ENCODE data around the gene THSD4.

The THSD4 gene

GRCh38 chr15:71114887-71115566 lies at the start of gene THSD4:
Gene THSD4, plus strand, starts transcription at chr15:71115471.
- DNase-seq, result peak; percentile 38

- DNase-seq, result no peak
Measured at GRCh38 chr15:71066983-71067382, 48.3 kb upstream of the THSD4 start.

- no peak for DNase-seq
Measured at GRCh38 chr15:71069693-71070092, 45.6 kb upstream of the THSD4 start.

GRCh38 chr15:71071529-71071928 lies 43.7 kb upstream of the THSD4 start:
- no peak for DNase-seq

GRCh38 chr15:71072423-71072822 lies 42.8 kb upstream of the THSD4 start:
- DNase-seq, result no peak

GRCh38 chr15:71078506-71079207 lies 36.6 kb upstream of the THSD4 start:
- DNase-seq, result no peak

GRCh38 chr15:71079208-71080044 lies 35.8 kb upstream of the THSD4 start:
- no peak for DNase-seq

- DNase-seq, result no peak
Measured at GRCh38 chr15:71080166-71080565, 35.1 kb upstream of the THSD4 start.

GRCh38 chr15:71080705-71081104 lies 34.6 kb upstream of the THSD4 start:
- DNase-seq, result peak; percentile 26

- no peak for DNase-seq
Measured at GRCh38 chr15:71082803-71083202, 32.5 kb upstream of the THSD4 start.

- no peak for DNase-seq
Measured at GRCh38 chr15:71083349-71083748, 31.9 kb upstream of the THSD4 start.

GRCh38 chr15:71084264-71084663 lies 31.0 kb upstream of the THSD4 start:
- DNase-seq, result no peak

GRCh38 chr15:71085809-71086208 lies 29.5 kb upstream of the THSD4 start:
- DNase-seq, result no peak

GRCh38 chr15:71088155-71088554 lies 27.1 kb upstream of the THSD4 start:
- DNase-seq, result no peak

- DNase-seq, result no peak
Measured at GRCh38 chr15:71088683-71089082, 26.6 kb upstream of the THSD4 start.

- no peak for DNase-seq
Measured at GRCh38 chr15:71089801-71090200, 25.5 kb upstream of the THSD4 start.

GRCh38 chr15:71091601-71092000 lies 23.7 kb upstream of the THSD4 start:
- DNase-seq, result no peak

GRCh38 chr15:71092056-71092600 lies 23.1 kb upstream of the THSD4 start:
- DNase-seq, result no peak

GRCh38 chr15:71093054-71094024 lies 21.9 kb upstream of the THSD4 start:
- no peak for DNase-seq

- no peak for DNase-seq
Measured at GRCh38 chr15:71094137-71094536, 21.1 kb upstream of the THSD4 start.

GRCh38 chr15:71096676-71097075 lies 18.6 kb upstream of the THSD4 start:
- no peak for DNase-seq

GRCh38 chr15:71097890-71098289 lies 17.4 kb upstream of the THSD4 start:
- no peak for DNase-seq
